Body of pancreas (tissue), 4 donors: ENCODE results near the gene SIPA1. TPM values are rescaled to one million over a fixed set of nuclear protein-coding genes. Genes with fewer than 3 reads are reported as not detected.

Experiments used
- ATAC-seq: fragments of 150-250 bp; one replicate; pipeline ENCODE4 v1.9.1; 2016
- DNase-seq, 4 donors: peaks; one replicate each; pipeline ENCODE4 v3.0.0-alpha.2; 2019
- H3K27ac ChIP-seq, 4 donors: fragments of 200-600 bp; sonication (generic); 1 replicate in 3 of 4; 2 replicates in 1 of 4; pipeline versions ENCODE4 v1.5.1 to v1.6.1; 2016 to 2019; ENCODE audit warnings: mild to moderate bottlenecking in 1 of 4, mixed read lengths in 1 of 4, moderate library complexity in 1 of 4
- H3K27me3 ChIP-seq, 2 donors: fragments of 200-600 bp; sonication (generic); one replicate each; pipeline ENCODE4 v1.6.0; 2016; ENCODE audit warnings: mild to moderate bottlenecking in 1 of 2
- H3K36me3 ChIP-seq, 2 donors: fragments of 200-600 bp; sonication (generic); replicated peaks in 1 of 2; 2 replicates each; pipeline ENCODE4 v1.5.1; 2016; ENCODE audit warnings: low read depth in 2 of 2; ENCODE audit not compliant: insufficient read depth in 1 of 2
- H3K4me1 ChIP-seq: fragments of 200-600 bp; sonication (generic); one replicate; pipeline ENCODE4 v1.6.0; 2016
- H3K4me3 ChIP-seq, 2 donors: fragments of 200-600 bp; sonication (generic); 1 replicate in 1 of 2; 2 replicates in 1 of 2; pipeline ENCODE4 v1.5.1; 2016 to 2019
- H3K9me3 ChIP-seq, 3 donors: fragments of 200-600 bp; sonication (generic); 1 replicate in 2 of 3; 2 replicates in 1 of 3; pipeline ENCODE4 v1.5.1; 2016
- CTCF ChIP-seq, 7 experiments: fragments of 450-650 bp in 4 of 7; fragments of 200-600 bp in 3 of 7; sonication (generic) in 3 of 7; IDR thresholded peaks; one replicate each; pipeline ENCODE4 v1.5.1; 2016 to 2019; ENCODE audit warnings: antibody characterized with exemption in 7 of 7
- POLR2A ChIP-seq, 3 donors: fragments of 450-650 bp; IDR thresholded peaks; one replicate each; pipeline ENCODE4 v1.6.1; 2016; ENCODE audit warnings: antibody characterized with exemption in 3 of 3, mild to moderate bottlenecking in 2 of 3
- WGBS, 2 donors: methylation state at CpG; one replicate each; pipeline ENCODE4 v1.1.5; 2017; 5-methylcytosine and 5-hydroxymethylcytosine counted together
- intact Hi-C: fragments of 100-400 bp; cut with DNase I; formaldehyde crosslinking; loops from one replicate; pipeline ENCODE4 v1.15.1; 2023
- total RNA-seq, 2 donors: library from RNA; depleted of rRNA; stranded (reverse); fragments of >200 nt; gene quantifications; one replicate each; pipeline ENCODE4 v1.1.0, GENCODE V29; 2016

The SIPA1 gene
- 10 to 100 TPM; 23.6 to 29.3 TPM for total RNA-seq

GRCh38 chr11:65637794-65638419, at the start of gene SIPA1:
SIPA1 (plus strand) TSS chr11:65638101; CDS start chr11:65640922, 2,821 bp downstream.
- H3K4me3 ChIP-seq = peak within 1 kb of the TSS; percentile 30 to 51
- DNase-seq = peak; percentile 77 to 86 (median 82)
- peak within 1 kb of the TSS; percentile 59 to 83 (median 74) for H3K27ac ChIP-seq
- WGBS, 2 donors = 3 to 15% methylated on average over 9 to 43 of the region's 46 CpGs
- no peaks in the 10 kb centered on the region for H3K27me3 ChIP-seq
- TF ChIP-seq POLR2A (IDR thresholded peaks at IDR 0.05) = peak; percentile 41 to 69 (median 65)
- peak in 5 of 7 experiments; percentile 9 to 48 (median 34) for TF ChIP-seq CTCF (IDR thresholded peaks at IDR 0.05)
- ATAC-seq = peak; percentile 91
- peaks cover 8 to 16% of the 10 kb centered on the region in 2 donors for H3K36me3 ChIP-seq
- peaks cover 30% of the 10 kb centered on the region for H3K4me1 ChIP-seq
- H3K9me3 ChIP-seq = no peaks in the 10 kb centered on the region
- intact Hi-C loops = no loop called here

- ATAC-seq = peak; percentile 65
- TF ChIP-seq CTCF (IDR thresholded peaks at IDR 0.05) = peak; percentile 43 to 70 (median 63)
- TF ChIP-seq POLR2A (IDR thresholded peaks at IDR 0.05) = no peak
- H3K27ac ChIP-seq = peak overlapping the region in 1 of 4 donors; percentile 58
- intact Hi-C loops = no loop called here
- H3K27me3 ChIP-seq = no peaks in the 10 kb centered on the region
- peaks cover 14% of the 10 kb centered on the region for H3K4me1 ChIP-seq
- no peak overlapping the region for H3K4me3 ChIP-seq
- no peaks in the 10 kb centered on the region for H3K9me3 ChIP-seq
- DNase-seq = peak; percentile 72 to 80 (median 76)
- no peaks in the 10 kb centered on the region for H3K36me3 ChIP-seq
- WGBS, 2 donors = 42 to 50% methylated on average over 11 to 12 of the region's 13 CpGs
Measured at GRCh38 chr11:65588199-65589054, 49.5 kb upstream of the SIPA1 start.

- Histone ChIP-seq H3K4me1 (peaks cover 17% of the 10 kb centered on the region), H3K4me3 (no peak overlapping the region), H3K9me3 (no peaks in the 10 kb centered on the region), H3K27ac (no peak overlapping the region), H3K36me3 (no peaks in the 10 kb centered on the region), H3K27me3 (no peaks in the 10 kb centered on the region)
- peak in 1 of 4 donors; percentile 9 for DNase-seq
- 75 to 78% methylated on average over 8 to 9 of the region's 9 CpGs for WGBS, 2 donors
- TF ChIP-seq CTCF (IDR thresholded peaks at IDR 0.05) = no peak
- TF ChIP-seq POLR2A (IDR thresholded peaks at IDR 0.05) = no peak
- no peak for ATAC-seq
- intact Hi-C loops = no loop called here
Measured at GRCh38 chr11:65589444-65590239, 48.3 kb upstream of the SIPA1 start.

GRCh38 chr11:65590240-65590738, 47.6 kb upstream of the SIPA1 start:
- no peaks in the 10 kb centered on the region for H3K9me3 ChIP-seq
- no peak overlapping the region for H3K4me3 ChIP-seq
- H3K4me1 ChIP-seq = peaks cover 17% of the 10 kb centered on the region
- WGBS, 2 donors = 53% methylated on average over 6 to 8 of the region's 8 CpGs
- peak in 2 of 4 donors; percentile 40 to 49 for DNase-seq
- ATAC-seq = no peak
- TF ChIP-seq POLR2A (IDR thresholded peaks at IDR 0.05) (no peak), CTCF (IDR thresholded peaks at IDR 0.05) (no peak)
- intact Hi-C loops = no loop called here
- H3K27me3 ChIP-seq = no peaks in the 10 kb centered on the region
- no peak overlapping the region for H3K27ac ChIP-seq
- H3K36me3 ChIP-seq = no peaks in the 10 kb centered on the region
